WI38 (cell line): ENCODE measurements around the gene FGD3.

Experiments
- H3K4me3 ChIP-seq: 2 replicates; pipeline ENCODE4 v1.5.1; 2011; ENCODE audit warnings: low read depth, mild to moderate bottlenecking, control low read depth, low read length
- TF ChIP-seq, protein P1 (sequence below): IDR thresholded peaks from 2 replicates; pipeline ENCODE4 v1.5.1; 2012; ENCODE audit warnings: low read depth, mild to moderate bottlenecking, control low read depth, low read length

FGD3 gene

GRCh38 chr9:92938025-92938424, 9.3 kb upstream of the FGD3 start:
- no peak overlapping the region for H3K4me3 ChIP-seq
- TF ChIP-seq, protein P1, sequence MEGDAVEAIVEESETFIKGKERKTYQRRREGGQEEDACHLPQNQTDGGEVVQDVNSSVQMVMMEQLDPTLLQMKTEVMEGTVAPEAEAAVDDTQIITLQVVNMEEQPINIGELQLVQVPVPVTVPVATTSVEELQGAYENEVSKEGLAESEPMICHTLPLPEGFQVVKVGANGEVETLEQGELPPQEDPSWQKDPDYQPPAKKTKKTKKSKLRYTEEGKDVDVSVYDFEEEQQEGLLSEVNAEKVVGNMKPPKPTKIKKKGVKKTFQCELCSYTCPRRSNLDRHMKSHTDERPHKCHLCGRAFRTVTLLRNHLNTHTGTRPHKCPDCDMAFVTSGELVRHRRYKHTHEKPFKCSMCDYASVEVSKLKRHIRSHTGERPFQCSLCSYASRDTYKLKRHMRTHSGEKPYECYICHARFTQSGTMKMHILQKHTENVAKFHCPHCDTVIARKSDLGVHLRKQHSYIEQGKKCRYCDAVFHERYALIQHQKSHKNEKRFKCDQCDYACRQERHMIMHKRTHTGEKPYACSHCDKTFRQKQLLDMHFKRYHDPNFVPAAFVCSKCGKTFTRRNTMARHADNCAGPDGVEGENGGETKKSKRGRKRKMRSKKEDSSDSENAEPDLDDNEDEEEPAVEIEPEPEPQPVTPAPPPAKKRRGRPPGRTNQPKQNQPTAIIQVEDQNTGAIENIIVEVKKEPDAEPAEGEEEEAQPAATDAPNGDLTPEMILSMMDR = no peak

DNA sequence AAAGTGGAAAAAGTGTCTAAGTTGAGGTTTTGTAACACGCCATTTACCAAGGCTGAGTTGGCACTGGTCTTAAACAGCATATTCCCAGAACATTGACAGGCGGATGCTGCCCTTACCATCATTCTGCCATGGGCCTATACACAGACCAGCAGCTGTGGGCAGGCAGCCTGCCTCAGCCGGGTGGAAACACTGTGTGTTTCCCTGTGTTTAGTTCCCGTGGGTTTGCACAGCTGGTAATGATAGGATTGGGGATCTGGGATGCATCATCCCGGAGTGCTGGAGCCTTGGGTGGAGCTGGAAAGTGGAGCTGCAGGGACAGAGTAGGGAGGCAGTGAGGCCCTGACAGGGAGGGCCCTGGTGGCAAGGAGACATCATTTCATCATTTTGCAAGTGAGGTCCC, 5.5 kb upstream of the FGD3 start:
- TF ChIP-seq, protein P1 = no peak
- H3K4me3 ChIP-seq = no peak overlapping the region

DNA sequence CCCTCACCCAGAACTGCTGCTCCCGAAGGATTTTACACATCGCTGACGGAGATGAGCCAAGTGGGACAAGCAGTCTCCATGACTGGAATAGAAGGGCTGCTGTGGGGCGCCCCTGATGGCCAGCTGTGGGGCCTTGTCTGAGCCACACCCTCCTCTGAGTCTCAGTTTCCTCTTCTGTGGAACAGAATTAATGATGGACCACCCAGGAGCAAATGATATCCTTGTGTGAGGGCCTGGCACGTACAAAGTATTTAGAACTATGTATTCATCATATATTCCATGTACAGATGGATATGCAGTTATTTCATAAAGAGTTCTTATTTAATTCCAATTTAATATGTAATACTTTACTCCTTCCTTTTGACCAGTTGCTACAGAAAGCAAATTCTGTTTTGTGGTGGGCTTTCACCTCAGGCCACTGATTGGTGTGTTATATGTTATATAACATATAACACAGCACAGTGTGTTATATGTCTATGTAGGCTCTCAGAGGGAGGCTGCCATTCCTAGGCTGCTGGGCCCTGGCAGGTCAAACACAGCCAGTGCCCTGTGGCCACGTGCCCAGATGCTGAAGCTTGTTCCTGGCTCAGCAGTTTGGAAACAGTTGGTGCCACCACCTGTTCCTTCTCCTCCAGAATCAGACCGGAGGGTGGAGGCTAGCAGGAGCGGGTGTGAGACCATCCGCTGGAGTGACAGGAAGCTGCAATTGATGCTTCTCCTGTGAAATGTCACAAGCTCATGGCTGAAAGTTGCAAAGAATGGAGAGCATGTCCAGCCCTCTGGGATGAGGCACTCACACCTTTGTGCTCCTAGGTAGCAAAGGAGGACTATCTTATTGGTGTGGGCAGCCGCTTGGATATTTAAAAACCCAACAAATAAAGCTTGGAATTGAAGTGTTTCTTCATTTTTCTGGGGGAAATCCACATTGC, 4.4 kb upstream of the FGD3 start:
- TF ChIP-seq, protein P1 = no peak
- H3K4me3 ChIP-seq = no peak overlapping the region

DNA sequence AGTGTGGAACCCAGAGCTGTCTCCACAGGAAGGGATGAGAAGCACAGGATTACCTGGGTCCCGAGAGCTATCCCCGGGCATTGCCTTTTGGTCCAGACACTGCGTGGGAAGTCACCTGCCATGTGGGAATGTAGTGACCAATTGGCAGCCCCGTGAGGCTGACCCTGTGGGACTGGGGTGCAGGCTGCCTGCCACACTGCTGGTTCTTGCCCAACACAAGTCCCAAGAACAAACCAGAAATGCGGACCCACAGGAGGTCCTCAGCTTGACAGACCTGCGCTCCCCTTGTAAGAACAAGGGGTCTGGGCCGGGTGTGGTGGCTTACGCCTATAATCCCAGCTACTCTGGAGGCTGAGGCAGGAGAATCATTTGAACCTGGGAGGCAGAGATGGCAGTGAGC, 2.4 kb upstream of the FGD3 start:
- TF ChIP-seq, protein P1 = no peak
- no peak overlapping the region for H3K4me3 ChIP-seq

GRCh38 chr9:92945796-92946195, 1.5 kb upstream of the FGD3 start:
- no peak overlapping the region for H3K4me3 ChIP-seq
- TF ChIP-seq, protein P1 = no peak

DNA sequence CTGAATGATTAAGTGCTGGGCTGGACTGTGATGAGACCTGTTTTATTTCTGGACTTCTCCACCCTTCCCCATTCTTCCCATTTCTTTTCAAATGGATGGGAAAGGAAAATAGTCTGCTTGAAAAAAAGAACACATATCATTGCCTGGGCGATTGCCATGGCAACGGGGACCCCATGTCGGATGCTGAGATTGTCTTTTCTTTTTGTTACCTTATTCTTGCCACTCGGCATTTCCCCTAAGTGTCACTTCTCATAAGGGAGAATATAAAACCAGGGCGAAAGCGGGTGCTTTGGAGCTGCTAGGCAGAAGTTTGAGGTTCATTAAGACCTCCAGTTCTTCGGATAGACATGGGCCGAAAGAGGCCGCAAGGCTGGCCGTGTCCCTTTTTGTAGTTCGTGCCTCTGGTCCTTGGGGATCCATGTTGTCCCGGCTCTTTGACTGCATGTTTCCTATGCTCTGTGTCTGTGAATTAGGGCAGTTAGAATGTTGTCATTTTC, 763 bp downstream of the FGD3 start:
- TF ChIP-seq, protein P1 = no peak
- H3K4me3 ChIP-seq = no peak overlapping the region

DNA sequence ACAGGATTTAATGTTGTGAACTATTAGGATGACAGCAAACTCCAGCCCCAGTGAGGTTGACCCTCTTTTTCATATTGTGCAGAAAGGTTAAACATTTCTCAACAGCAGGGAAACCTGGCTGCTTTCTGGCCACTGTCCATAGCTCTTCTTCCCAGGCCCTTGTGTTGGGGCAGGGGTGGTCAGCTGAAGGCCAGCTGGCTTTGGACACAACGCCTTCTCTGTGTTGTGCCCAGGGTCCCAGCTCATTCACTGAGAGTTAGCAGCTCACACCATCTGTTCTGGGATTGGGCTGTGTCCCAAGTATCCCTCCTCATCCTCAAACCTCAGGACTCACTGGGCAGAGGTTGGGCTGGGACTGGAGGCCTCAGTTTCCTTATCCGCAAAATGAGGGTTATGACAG, 1.3 kb downstream of the FGD3 start:
- TF ChIP-seq, protein P1 = no peak
- no peak overlapping the region for H3K4me3 ChIP-seq
